Measurements from ENCODE around the gene ADGRD2. TPM values are rescaled to one million over a fixed set of nuclear protein-coding genes. Genes with fewer than 3 reads are reported as not detected.

ADGRD2 gene
- total RNA-seq, 1 donor from 2014 or later, result 0.78 TPM

GRCh38 chr9:124412228-124412575, 38.0 kb upstream of the ADGRD2 start:
- H3K4me3 Mint-ChIP-seq, result no peak overlapping the region
- H3K27ac Mint-ChIP-seq, result no peak overlapping the region
- DNase-seq (ENCODE audit: low spot score in 2 of 2, unreplicated experiment in 2 of 2), result no peak
- H3K27me3 Mint-ChIP-seq (ENCODE audit: low read depth), result peaks cover 2% of the 10 kb centered on the region
- no peak for TF ChIP-seq CTCF (IDR thresholded peaks at IDR 0.05; ENCODE audit: unreplicated experiment)
- peaks cover 3% of the 10 kb centered on the region for H3K9me3 Mint-ChIP-seq
- peaks cover 15% of the 10 kb centered on the region for H3K4me1 Mint-ChIP-seq
- peaks cover 20% of the 10 kb centered on the region for H3K36me3 Mint-ChIP-seq

- H3K4me3 Mint-ChIP-seq, result peak overlapping the region; percentile 98
- DNase-seq (ENCODE audit: low spot score in 2 of 2, unreplicated experiment in 2 of 2), result no peak
- H3K27me3 Mint-ChIP-seq (ENCODE audit: low read depth), result peaks cover 2% of the 10 kb centered on the region
- peaks cover 3% of the 10 kb centered on the region for H3K9me3 Mint-ChIP-seq
- TF ChIP-seq CTCF (IDR thresholded peaks at IDR 0.05; ENCODE audit: unreplicated experiment), result no peak
- peak overlapping the region; percentile 98 for H3K27ac Mint-ChIP-seq
- peaks cover 15% of the 10 kb centered on the region for H3K4me1 Mint-ChIP-seq
- H3K36me3 Mint-ChIP-seq, result peaks cover 11% of the 10 kb centered on the region
Measured at GRCh38 chr9:124414612-124415011, 35.6 kb upstream of the ADGRD2 start.

GRCh38 chr9:124415102-124415851, 35.0 kb upstream of the ADGRD2 start, which contains the start of gene PSMB7:
PSMB7 (minus strand) TSS chr9:124415442; CDS start chr9:124415425, 17 bp downstream.
- TF ChIP-seq CTCF (IDR thresholded peaks at IDR 0.05; ENCODE audit: unreplicated experiment), result peak; percentile 68
- peak within 1 kb of the TSS; percentile 98 for H3K27ac Mint-ChIP-seq
- peaks cover 15% of the 10 kb centered on the region for H3K4me1 Mint-ChIP-seq
- peaks cover 2% of the 10 kb centered on the region for H3K27me3 Mint-ChIP-seq (ENCODE audit: low read depth)
- peak; percentile 91 to 95 for DNase-seq (ENCODE audit: low spot score in 2 of 2, unreplicated experiment in 2 of 2)
- H3K4me3 Mint-ChIP-seq, result peak within 1 kb of the TSS; percentile 98
- H3K36me3 Mint-ChIP-seq, result peaks cover 11% of the 10 kb centered on the region
- H3K9me3 Mint-ChIP-seq, result peaks cover 3% of the 10 kb centered on the region

GRCh38 chr9:124415852-124416484, 34.3 kb upstream of the ADGRD2 start:
- H3K9me3 Mint-ChIP-seq, result peaks cover 3% of the 10 kb centered on the region
- peaks cover 15% of the 10 kb centered on the region for H3K4me1 Mint-ChIP-seq
- H3K27ac Mint-ChIP-seq, result no peak overlapping the region
- H3K36me3 Mint-ChIP-seq, result peaks cover 9% of the 10 kb centered on the region
- H3K4me3 Mint-ChIP-seq, result peak overlapping the region; percentile 98
- DNase-seq (ENCODE audit: low spot score in 2 of 2, unreplicated experiment in 2 of 2), result no peak
- no peak for TF ChIP-seq CTCF (IDR thresholded peaks at IDR 0.05; ENCODE audit: unreplicated experiment)
- peaks cover 2% of the 10 kb centered on the region for H3K27me3 Mint-ChIP-seq (ENCODE audit: low read depth)

GRCh38 chr9:124419832-124420489, 30.3 kb upstream of the ADGRD2 start:
- DNase-seq (ENCODE audit: low spot score in 2 of 2, unreplicated experiment in 2 of 2), result no peak
- peaks cover 2% of the 10 kb centered on the region for H3K4me1 Mint-ChIP-seq
- no peak overlapping the region for H3K4me3 Mint-ChIP-seq
- peaks cover 3% of the 10 kb centered on the region for H3K9me3 Mint-ChIP-seq
- H3K27me3 Mint-ChIP-seq (ENCODE audit: low read depth), result peaks cover 20% of the 10 kb centered on the region
- peaks cover 2% of the 10 kb centered on the region for H3K36me3 Mint-ChIP-seq
- H3K27ac Mint-ChIP-seq, result no peak overlapping the region
- peak; percentile 24 for TF ChIP-seq CTCF (IDR thresholded peaks at IDR 0.05; ENCODE audit: unreplicated experiment)

All from mesothelial cell of epicardium (in vitro differentiated cells).